HTERT RPE-1 (cell line): Measurements from ENCODE around the gene CIITA.

ENCODE experiments used
- in situ Hi-C: fragments of 300-500 bp; cut with MboI; formaldehyde crosslinking; loops from 4 replicates; pipeline ENCODE4 v1.14.3; 2020; ENCODE audit warnings: low sequenced_read_pairs

The CIITA gene

GRCh38 chr16:10978871-10979446, 102.0 kb downstream of the CIITA start:
- in situ Hi-C loops: no loop called here

DNA sequence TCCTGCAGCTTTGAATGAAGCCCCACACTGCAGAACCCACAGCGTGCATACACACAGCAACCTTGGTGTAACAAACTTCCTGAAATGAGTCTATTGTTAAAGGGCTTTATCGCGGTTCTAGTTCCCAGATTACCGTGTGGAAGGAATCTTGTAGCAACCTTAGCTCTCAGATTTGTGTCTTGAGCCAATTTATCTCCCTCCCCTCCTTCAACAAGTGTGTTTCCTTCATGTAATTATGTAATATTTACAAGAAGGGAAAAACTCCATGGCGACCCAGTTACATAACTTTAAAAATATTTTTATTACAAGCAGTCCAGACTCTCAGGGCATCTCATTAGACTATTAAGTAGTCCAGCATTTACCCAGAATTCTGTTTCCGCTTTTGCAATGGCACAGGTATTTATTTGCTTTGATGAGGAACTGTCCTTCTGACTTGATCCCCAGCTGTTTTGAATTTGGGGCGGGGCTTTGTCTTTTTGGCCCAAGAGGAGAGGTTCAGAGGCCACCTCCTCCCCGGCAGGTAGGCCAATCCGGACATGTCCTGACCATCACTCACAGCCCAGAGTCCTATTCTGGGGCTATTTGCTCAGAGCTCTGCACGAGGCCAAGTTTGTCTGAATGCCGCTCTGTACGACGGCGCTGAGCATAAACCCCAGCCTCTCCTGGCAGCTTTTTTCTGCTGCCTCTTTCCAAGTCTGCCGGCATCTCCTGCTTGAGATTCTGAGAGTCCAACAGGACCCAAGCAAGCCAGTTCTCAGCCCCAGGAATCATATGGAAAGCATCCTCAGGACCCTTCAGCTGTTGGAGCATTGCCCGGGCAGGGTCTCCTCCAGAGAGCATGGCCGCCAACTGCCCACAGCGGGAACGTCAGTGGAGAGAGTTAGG, 103.0 kb downstream of the CIITA start:
- in situ Hi-C loops: no loop called here

- in situ Hi-C loops: no loop called here
Measured at GRCh38 chr16:10980813-10981212, 103.8 kb downstream of the CIITA start.

GRCh38 chr16:10981697-10982216, 104.8 kb downstream of the CIITA start:
- in situ Hi-C loops: no loop called here

GRCh38 chr16:10982465-10983150, 105.6 kb downstream of the CIITA start:
- in situ Hi-C loops: no loop called here

DNA sequence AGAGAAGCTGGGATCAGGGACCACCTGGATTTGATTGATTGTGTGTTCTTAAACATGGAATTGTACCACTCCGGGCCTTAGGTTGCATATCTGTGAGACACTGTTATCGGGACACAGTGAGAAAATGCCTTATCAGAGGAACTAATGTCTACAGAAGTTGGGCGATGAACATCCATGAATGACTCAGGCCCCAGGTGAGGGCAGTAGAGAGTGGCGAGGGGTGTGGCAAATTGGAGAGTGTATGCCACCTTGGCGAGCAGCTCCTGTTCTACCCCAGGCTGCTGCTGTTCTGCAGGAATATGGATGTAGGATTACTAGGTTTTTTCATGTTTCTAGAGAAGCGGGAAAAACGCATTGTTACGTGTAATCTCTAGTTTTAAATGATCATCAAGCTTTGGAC, 106.2 kb downstream of the CIITA start:
- in situ Hi-C loops: no loop called here

- in situ Hi-C loops: no loop called here
Measured at GRCh38 chr16:10984509-10984908, 107.5 kb downstream of the CIITA start.
